GM13977 (cell line): ENCODE measurements around the gene UNC13A.

Source experiments
- DNase-seq: peaks from one replicate; pipeline ENCODE4 v3.0.0; 2012; ENCODE audit warnings: low spot score
- in situ Hi-C: fragments of 300-500 bp; cut with MboI; formaldehyde crosslinking; loops from one replicate; pipeline ENCODE4 v1.12.0; 2022; ENCODE audit warnings: low sequenced_read_pairs, low pct_unique_long_range_greater_than_20kb, mixed read lengths, inconsistent platforms; ENCODE audit not compliant: unreplicated experiment
- TF ChIP-seq, protein P1 (sequence below): IDR thresholded peaks from 2 replicates; pipeline ENCODE4 v1.5.1; 2012; ENCODE audit warnings: mild to moderate bottlenecking, control low read depth; ENCODE audit not compliant: insufficient read depth; ENCODE audit errors: extremely low read depth, missing control alignments

Gene UNC13A

DNA sequence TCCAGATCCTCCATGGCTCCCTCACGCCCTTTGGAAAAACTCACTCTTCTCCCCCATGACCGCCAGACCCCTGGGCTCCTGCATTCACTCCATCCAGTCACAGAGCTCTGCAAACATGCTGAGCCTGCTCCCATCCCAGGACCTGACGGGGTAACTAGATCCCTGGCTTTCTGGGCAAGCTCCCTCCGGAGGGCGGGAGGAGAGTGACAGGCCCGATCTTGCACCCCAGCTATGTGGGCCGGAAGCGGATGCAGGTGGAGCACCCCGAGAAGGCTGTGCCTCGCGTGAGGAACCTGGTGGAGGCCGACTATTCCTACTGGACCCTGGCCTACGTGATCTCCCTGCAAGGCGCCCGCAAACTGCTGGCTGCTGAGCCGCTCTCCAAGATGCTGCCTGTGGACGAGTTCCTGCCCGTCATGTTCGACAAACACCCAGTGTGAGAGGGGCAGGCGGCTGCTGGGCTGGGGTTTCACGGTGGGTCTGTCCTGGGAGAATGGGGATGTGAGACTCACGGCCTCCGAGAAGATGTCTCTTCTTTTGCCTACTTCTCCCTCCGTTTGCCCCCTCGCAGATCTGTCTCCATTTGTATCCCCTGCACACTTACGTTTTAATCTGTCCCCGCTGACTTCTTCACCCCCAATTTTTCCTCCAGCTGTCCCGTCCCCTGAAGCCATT is 107.5 kb downstream of the UNC13A start:
- no peak for DNase-seq
- TF ChIP-seq, protein P1, sequence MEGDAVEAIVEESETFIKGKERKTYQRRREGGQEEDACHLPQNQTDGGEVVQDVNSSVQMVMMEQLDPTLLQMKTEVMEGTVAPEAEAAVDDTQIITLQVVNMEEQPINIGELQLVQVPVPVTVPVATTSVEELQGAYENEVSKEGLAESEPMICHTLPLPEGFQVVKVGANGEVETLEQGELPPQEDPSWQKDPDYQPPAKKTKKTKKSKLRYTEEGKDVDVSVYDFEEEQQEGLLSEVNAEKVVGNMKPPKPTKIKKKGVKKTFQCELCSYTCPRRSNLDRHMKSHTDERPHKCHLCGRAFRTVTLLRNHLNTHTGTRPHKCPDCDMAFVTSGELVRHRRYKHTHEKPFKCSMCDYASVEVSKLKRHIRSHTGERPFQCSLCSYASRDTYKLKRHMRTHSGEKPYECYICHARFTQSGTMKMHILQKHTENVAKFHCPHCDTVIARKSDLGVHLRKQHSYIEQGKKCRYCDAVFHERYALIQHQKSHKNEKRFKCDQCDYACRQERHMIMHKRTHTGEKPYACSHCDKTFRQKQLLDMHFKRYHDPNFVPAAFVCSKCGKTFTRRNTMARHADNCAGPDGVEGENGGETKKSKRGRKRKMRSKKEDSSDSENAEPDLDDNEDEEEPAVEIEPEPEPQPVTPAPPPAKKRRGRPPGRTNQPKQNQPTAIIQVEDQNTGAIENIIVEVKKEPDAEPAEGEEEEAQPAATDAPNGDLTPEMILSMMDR = no peak
- in situ Hi-C loops = no loop called here

DNA sequence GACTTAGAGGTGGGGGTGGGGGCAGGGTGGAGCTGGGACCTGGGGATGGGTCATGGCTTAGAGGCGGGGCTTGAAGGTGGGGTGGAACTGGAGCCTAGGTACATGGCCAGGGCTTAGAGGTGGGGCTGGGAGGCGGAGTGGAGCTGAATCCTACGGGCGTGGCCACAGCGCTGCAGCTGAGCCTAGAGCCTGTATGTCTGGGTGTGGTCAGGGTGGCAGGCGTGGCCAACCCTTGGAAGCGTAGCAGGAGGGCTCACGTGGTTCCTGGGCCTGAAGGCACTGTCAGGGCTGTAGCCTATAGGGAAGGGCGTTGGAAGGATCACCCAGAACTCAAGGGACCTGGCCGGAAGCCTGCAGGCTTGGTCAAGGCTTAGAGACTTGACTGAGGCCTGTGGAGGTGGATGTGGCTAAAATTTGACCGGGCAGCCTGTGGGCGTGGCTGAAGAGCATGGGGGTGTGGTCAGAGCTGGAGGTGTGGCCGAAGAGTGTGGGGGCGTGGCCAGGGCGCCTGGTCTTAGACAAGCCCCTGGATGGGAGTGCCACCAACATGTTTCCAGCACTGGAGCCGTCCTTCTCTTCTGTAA is 108.4 kb downstream of the UNC13A start:
- TF ChIP-seq, protein P1 = no peak
- in situ Hi-C loops = no loop called here
- peak; percentile 87 for DNase-seq

DNA sequence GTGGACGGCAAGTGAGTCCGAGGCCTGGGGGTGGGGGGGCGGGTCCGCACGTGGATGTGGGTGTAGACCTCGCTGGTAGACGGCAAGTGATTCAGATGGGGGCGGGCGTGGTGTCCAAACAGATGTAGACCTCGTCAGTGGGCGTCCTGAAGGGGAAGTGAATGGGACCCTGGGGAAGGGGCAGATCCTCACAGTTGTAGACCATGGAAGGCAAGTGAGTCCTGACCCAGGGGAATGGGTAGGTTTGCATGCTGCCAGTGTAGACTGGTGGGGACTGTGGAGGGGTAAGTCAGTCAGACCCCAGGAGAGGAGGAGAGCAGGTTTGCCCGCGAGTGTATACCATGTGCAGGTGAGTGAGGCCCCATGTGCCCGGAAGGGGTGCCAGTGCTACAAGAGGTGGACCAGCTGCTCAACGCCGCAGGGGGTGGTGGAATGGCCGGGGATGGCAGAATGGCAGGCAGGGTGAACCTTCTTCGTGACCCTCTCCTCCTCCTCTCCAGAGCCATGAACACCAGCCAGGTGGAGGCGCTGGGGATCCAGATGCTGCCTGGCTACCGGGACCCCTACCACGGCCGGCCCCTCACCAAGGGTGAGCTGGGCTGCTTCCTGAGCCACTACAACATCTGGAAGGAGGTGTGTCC is 110.6 kb downstream of the UNC13A start:
- TF ChIP-seq, protein P1 = no peak
- DNase-seq = no peak
- in situ Hi-C loops = no loop called here

DNA sequence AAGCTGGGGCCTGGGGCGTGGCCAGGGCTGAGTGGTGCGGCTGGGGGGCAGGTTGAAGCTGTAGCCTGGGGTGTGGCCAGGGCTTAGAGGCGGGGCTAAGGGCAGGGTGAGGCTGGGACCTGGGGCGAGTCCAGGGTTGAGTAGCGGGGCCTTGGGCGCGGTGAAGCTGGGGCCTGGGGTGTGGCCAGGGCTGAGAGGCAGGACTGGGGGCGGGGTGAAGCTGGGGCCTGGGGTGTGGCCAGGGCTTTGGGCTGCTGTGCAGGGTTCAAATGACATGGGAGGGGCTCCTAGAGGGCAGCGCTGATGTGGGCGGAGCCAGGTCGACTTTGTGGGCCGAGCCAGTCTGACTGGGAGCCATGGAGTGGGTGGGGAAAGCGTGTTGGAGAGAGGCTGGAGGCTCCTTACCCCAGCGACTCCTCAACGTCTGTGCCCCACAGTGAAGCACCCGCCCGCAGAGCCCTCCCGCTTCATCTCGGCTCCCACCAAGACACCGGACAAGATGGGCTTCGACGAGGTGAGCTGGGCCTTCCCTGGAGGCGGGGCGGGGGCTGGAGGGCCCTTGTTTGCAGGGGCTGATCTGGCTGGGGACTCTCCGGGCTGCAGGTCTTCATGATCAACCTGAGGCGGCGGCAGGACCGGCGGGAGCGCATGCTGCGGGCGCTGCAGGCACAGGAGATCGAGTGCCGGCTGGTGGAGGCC is 111.2 kb downstream of the UNC13A start:
- in situ Hi-C loops = no loop called here
- TF ChIP-seq, protein P1 = no peak
- peak; percentile 44 for DNase-seq

DNA sequence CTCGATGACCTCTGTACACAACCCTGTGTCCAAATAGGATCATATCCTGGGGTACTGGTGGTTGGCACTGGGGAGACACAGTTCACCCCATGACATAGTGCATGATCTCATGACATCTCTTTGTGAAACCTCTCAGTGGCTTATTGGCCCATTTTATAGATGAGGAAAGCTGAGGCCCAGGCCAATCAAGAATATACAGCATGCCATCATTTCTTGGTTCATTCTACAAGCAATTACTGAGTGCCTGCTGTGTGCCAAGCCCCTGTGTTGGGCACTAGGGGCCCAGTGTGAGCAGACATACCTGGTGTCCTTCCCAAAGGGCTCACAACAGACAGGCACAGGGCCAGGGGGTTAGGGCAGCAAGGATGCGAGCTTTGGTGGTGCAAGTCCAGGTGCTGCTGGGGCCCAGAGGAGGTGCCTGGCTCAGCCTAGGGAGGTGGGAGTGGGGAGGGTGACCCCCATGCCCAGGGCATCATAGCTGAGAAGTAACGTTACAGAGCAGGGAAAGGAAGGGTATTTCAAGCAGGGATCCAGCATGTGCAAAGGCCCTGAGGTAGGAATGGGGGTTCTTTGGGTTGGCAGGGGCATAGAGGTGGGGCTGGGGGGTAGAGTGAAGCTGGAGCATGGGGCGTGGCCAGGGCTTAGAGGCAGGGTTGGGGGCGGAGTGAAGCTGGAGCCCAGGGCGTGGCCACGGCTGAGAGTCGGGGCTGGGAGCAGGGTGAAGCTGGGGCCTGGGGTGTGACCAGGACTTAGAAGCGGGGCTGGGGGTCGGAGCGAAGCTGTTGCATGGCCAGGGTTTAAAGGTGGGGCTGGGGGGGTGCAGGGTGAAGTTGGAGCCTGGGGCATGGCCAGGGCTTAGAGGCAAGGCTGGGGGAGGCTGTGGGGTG is 112.0 kb downstream of the UNC13A start:
- TF ChIP-seq, protein P1 = no peak
- DNase-seq = no peak
- in situ Hi-C loops = no loop called here

DNA sequence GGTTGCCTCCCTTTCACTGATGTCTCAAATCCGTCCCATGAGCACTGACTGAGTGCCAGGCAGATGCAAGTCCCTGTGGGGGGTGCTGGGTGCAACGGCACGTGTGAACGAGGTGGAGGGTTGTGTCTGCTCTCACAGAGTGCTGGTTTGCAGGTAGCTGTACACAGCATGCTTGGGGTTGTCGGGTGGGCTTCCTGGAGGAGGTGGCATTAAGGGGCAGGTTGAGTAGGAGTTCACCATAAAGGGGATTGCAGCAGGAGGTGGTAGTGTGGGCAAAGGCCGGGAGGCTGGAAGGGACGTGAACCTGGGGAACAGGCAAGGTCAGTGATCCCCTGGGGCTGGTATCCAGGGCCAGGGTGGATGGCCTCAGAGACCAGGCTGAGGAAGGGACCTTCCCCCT is 115.5 kb downstream of the UNC13A start:
- TF ChIP-seq, protein P1 = no peak
- no peak for DNase-seq
- in situ Hi-C loops = no loop called here
